CD4-positive, alpha-beta T cell treated with Interleukin-4 for 1 hour (primary cell): ENCODE data around the gene MARCHF2.

Experiments
- DNase-seq, 2 donors: peaks; one replicate each; pipeline ENCODE4 v3.0.0-alpha.2; 2020 to 2022

The MARCHF2 gene

GRCh38 chr19:8455018-8455417 is 41.9 kb downstream of the MARCHF2 start:
- no peak for DNase-seq

DNA sequence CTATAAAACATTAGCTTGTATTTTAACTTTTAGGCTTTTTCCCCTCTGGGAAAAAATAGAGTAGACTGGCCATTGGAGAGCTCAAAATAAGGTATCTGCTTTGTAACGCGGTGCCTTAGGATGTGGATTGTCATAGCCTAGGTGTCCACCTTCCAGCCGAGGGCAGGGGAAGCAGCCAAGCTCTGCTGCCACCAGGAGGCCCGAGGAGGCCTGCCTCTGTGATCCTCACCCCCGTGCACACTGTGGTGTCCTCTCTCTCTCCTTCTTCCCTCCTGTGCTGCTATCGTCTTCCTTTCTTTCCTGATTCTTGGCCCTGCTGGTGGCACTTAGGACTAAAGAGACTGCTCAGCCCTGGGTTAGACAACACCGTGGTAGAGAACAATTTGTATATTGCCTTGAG is 43.0 kb downstream of the MARCHF2 start:
- no peak for DNase-seq

DNA sequence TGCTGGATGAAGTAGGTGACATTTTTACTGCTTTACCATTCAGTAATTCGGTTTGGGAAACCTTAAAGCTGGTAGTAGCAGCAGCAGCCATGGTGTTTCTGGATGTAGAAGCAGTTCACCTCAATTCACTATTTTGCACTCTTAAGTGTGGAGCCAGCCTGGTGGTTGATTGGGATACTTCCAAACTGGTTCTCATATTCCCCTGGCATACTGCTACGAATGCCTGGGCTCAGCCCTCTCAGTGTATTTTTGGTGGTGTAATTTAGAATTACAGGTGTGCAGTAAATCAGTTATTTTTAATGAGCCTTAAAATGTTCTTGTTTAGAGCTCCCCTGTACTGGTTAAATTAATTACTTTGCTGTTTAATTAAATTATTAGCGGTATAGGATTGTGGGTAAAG is 44.1 kb downstream of the MARCHF2 start:
- no peak for DNase-seq

DNA sequence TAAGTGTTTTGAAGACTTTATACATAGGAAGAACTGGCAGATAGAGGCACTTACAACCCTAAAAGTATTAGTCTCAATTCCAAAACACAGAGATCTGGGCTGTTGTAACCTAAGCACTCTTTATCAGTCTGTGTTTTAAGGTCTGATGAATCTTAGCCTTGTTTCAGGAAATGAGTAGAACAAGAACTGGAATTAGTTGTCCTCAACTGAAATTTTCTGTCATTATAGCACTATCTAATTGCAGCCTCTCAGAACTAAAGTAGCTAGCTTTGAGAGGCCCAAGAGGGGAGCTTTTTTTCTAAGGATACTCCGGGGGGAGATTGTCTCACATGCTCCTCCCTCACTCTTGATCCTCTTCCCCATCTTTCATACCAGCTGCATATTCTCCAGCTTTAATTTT is 44.7 kb downstream of the MARCHF2 start:
- no peak for DNase-seq

GRCh38 chr19:8458380-8458779 is 45.3 kb downstream of the MARCHF2 start:
- no peak for DNase-seq

GRCh38 chr19:8459095-8459494 is 46.0 kb downstream of the MARCHF2 start:
- DNase-seq, result no peak

DNA sequence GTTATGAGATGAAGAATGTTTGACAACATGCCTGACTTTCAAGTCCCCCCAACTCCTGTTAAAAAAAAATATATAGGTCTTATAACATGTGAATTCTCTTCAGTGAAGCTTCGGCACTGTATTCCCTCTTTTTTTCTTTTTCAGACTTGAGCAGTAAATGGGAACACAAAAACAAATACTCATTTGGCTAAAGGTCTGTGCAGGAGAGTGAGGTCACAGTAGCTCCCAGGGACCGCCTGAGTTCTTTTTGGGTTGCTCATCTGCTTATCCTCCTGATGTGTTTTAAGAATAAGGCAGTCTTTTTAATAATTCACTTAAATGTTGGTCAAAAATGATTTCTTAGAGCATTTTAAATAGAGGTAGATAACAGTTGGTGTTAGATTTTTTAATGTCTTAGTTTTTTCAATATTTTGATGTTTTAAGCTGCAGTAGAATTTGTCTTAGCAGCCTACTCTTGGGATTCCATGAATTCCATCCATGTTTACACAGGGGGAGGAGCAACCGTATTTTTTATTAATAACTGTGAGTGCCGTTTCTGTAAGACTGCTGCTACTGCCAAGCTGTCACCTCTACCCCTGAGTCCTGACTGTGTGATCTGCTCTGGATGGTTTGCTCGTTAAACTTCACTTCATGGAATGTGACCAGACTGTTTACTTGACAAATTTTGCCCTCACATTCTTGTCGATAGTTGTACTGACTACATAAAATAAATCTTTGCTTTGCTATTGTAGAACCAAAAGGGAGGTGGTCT is 46.6 kb downstream of the MARCHF2 start:
- DNase-seq, result no peak

DNA sequence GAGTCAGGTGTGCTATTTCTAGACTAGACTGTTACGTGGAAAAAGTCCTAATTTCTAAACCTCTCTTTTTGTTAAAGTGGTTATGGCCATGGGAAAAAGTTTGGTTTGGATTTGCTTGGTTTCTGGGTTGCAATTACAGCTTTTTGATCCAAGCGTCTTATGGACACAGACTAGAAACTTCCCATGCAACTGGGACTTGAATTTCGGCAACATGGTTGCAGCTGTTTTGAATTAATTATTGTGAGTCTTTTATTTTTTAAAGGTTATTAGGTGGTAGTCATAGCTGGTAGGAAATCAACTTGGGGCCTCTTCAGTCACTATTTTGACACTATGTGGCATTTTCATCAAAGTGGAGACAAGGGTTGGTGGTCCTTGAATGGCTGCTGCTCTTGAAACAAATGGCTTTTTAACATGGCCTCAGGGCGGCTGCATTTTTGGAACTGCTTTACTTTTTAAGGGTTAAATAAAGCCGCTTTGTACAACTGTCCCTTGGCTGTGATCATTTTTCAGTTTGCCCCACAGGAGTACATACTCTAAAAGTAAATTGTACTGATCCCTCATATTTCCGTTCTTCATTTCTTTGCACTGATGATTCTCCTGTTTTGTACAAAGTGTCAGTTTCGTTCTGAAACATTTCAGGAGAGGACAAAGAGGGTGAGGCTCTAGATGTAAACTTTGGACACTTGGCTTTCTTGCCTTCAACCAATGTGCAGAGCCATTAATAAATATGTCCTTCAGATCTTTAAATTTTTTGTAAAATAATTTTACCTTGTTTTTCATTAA is 47.6 kb downstream of the MARCHF2 start:
- no peak for DNase-seq

GRCh38 chr19:8461376-8461775 is 48.3 kb downstream of the MARCHF2 start:
- no peak for DNase-seq

DNA sequence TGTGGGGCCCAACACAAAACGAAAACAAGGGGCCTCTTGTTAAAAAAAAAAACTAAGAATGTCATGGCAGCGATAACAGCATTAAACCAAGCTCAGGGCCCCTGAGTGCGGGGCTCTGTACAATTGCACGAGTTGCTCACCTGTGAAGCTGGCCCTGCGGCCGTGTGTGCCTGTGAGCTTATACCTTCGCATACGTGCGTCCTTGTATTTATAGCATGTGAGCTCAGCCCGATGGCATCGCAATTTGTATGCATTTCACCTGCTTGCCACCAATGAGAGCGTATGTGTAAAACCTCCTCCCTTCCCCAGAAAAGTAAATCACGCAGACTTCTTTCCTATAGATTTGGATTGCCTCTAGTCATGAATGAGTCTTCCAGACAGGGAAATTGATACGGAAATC is 48.8 kb downstream of the MARCHF2 start:
- no peak for DNase-seq

DNA sequence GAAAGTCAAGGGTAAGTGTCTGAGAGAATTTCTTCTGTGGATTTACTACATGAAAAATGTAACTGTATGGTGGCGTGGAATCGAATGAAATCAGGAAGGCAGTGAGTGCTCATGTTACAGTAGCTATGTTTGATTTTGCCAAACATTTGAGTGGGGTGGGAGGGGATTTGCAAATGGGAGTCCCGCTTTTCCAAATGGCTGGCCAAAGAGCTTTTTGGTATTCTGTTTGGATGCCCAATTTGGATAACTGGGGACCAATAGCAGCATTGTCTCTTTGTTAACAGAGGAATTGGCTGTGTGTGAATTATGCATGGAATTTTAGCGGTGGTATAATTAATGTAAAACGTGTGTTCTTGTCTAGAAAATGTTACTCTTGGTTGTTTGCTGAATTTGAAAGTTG is 49.5 kb downstream of the MARCHF2 start:
- DNase-seq, result no peak

- no peak for DNase-seq
Observed at GRCh38 chr19:8463365-8463764, 50.3 kb downstream of the MARCHF2 start.

DNA sequence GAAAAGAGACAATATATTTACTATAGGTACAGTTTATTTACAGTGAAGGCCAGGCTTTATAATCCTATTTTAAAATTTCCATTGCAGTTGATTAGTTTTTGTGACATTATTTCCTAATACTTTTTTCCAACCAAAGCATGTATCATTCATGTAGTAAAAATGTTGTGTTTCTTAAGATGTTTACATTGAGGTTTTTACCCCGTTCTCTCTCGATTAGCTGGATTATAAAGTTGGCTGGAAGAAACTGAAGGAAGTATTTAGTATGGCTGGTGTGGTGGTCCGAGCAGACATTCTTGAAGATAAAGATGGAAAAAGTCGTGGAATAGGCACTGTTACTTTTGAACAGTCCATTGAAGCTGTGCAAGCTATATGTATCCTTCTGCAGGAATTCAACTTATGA is 52.9 kb downstream of the MARCHF2 start:
- no peak for DNase-seq

- no peak for DNase-seq
Observed at GRCh38 chr19:8468124-8468523, 55.0 kb downstream of the MARCHF2 start.

DNA sequence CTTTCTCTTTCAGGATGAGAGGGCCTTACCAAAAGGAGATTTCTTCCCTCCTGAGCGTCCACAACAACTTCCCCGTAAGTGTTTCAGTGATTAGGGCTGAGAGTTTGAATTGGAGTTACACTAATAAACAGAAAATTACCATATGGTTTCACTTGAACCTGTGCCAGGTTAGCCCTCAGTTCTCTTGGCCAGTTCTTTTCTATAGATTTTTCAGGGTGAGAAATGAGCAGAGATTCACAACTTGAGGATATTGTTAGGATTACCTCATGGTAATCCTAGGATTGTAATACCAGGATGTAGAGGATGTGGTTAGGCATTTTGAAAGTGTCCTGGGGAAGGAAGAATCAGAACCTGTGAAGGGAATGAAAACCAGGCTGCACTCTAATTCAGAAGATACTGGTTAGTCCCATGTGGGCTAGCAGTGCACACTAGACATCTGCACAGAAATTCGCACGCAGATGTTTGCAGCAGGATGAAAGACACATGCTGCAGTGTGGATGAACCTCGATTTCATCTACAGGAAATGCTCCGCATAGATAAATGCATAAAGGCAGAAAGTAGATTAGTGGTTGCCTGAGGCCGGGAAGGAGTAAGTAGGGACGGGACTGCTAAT is 55.8 kb downstream of the MARCHF2 start:
- no peak for DNase-seq

GRCh38 chr19:8469613-8470368 is 56.7 kb downstream of the MARCHF2 start:
- DNase-seq, result no peak

DNA sequence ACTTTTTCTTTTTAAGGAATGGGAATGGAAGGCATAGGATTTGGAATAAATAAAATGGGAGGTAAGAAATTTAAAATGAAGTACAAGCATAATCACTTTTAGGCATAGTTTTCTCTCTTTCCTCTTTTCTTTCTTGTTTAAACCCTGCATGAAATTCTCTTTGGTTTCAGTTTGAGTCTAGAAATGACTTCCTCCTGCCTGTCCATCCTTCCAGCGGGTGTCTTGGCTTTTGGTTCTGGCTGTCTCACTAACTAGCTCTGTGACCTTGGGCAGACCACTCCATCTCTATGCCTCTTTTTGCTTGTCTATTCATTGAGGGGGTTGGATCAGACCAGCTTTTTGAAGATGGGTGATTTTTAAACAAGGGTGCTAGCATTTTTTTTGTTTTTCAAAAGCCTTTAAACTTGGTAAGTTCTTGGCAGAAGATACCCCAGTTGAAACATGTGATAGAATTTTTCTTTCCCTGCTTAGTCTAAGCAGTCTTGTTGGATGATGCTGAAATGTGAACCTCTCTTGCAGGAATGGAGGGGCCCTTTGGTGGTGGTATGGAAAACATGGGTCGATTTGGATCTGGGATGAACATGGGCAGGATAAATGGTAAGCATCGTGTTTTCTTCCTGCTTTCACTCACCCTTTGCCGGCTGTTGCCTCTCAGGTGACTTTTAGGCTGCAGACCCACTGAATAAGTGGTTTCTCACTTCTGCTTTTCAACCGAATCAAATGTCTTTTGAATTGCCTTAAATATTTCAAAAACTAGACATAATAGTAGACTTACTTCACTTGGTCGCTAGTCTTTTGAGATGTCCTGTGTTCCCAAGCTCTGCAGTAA is 60.8 kb downstream of the MARCHF2 start:
- DNase-seq, result no peak

DNA sequence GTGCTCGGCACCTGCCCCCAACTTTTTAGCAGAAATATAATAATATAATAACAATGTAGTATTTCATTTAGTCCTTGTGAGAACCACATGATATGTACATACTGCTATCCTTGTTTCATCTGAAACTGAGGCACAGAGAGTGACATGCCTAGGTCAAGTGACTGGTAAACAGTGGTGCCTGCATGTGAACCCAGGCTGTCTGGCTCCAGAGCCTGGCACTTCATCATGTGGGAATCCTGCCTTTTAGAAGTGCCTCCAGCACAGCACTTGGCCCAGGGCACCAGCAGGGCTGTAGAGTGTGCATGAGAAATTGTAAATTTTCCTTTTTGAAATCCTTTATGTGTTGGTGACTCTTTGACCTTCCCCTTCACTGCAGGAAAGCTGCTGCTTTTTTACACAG is 61.9 kb downstream of the MARCHF2 start:
- DNase-seq, result no peak

DNA sequence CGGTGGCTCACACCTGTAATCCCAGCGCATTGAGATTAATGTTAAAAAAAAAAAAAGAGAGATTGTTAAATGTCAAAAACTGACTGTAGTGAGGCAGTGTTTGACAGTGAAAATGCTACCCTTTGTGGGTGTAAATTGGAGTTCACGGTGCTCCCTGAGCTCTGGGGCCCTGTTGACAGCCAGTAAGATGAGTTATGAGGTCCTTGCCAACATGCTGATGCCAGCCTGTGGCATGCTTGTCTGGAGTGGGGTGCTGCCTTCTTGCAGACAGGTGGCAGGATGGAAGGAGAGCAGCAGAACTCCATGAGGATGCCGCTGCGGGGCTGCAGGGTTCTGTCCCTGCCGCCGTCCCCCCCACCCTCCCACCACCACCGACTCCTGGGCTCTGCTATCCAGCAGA is 63.4 kb downstream of the MARCHF2 start:
- no peak for DNase-seq

- DNase-seq, result no peak
Observed at GRCh38 chr19:8477889-8478288, 64.8 kb downstream of the MARCHF2 start.

DNA sequence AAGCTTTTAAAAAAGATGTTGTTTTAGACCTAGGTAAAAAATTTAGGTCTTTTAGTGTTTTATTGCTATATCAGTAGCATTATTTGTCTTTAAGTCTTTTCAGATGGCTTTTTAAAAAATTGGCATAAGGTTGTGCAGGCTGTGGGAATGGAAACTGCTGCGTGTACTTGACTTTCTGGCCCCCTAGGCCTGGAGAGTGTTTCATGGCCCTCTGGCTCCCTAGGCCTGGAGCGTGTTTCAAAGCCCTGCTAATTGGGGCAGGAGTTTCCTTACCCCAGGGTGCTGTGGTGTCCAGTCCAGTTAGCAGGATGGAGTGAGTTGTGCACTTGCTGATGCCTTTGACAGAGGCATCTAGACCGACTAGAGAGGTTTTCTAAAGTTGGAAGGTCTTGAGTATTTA is 65.5 kb downstream of the MARCHF2 start:
- no peak for DNase-seq

DNA sequence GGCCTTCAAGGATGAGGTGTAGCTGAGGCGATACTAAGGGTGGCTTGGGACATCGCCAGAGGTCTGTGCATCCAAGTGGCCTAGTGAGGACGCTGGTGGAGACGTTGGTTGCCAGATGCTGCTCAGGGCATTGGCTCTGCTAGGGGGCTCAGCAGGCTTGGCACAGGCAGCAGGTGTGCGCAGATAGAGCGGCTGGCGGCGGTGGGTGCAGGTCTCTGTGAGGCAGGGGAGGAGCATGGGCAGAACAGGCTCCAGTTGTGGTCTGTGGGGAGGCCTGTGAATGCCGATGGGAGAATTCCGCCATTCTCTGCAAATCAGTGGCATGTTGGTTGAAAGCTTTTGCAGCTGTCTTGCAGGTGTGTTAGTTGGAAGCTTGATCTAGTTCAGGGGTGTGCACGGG is 68.1 kb downstream of the MARCHF2 start:
- DNase-seq, result no peak
